Measurements from ENCODE around the gene TM4SF20.

Gene TM4SF20, protein sequence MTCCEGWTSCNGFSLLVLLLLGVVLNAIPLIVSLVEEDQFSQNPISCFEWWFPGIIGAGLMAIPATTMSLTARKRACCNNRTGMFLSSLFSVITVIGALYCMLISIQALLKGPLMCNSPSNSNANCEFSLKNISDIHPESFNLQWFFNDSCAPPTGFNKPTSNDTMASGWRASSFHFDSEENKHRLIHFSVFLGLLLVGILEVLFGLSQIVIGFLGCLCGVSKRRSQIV
- total RNA-seq: 0 reads per million in 2 donors

DNA sequence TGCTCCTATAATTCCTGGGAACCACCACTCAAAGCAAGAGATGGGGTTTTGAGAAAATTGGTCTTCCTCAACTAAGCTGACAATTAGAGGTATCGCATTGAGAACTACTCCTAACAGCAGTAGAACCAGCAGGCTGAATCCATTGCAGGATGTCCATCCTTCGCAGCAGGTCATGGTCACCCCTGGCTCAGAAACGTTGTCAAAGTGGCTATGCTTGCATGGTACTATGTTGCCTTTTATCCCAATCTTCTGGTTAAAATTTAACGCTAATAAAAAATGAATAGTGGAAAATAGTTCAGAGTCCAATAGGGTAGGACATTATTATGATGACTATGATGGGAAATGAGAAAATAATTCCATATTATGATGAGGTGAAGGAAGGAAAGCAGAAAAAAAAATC, at the start of gene TM4SF20:
TSS of gene TM4SF20 (minus strand) at position 212 of the 400 bp plus-strand sequence. CDS start at position 174, 38 bp downstream.
- no peak for DNase-seq

DNA sequence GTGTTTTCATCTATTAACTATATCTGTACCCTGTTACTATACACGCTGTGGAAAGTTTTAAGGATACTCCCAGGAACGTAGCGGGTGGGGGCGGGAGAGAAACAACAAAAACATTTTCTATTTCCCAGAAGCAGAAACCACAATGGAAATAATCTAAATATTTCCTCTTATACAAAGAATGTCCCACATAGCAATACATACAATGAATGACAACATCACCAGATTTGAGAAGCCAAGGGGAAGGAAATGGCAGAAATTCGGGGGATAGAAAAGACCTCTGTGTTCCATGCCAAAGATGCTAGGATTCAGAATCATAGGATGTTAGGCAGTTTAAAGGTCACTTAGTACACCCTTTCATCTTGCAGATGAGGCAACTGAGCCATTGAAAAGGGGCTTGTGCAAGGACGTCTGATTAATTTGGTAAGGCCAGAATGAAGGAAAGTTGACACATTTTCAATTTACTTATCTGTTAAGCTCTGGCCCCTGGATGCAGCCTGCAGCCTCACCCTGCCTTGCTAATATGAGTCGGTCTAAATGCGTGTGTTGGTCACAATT, 49.7 kb upstream of the TM4SF20 start:
- no peak for DNase-seq

DNA sequence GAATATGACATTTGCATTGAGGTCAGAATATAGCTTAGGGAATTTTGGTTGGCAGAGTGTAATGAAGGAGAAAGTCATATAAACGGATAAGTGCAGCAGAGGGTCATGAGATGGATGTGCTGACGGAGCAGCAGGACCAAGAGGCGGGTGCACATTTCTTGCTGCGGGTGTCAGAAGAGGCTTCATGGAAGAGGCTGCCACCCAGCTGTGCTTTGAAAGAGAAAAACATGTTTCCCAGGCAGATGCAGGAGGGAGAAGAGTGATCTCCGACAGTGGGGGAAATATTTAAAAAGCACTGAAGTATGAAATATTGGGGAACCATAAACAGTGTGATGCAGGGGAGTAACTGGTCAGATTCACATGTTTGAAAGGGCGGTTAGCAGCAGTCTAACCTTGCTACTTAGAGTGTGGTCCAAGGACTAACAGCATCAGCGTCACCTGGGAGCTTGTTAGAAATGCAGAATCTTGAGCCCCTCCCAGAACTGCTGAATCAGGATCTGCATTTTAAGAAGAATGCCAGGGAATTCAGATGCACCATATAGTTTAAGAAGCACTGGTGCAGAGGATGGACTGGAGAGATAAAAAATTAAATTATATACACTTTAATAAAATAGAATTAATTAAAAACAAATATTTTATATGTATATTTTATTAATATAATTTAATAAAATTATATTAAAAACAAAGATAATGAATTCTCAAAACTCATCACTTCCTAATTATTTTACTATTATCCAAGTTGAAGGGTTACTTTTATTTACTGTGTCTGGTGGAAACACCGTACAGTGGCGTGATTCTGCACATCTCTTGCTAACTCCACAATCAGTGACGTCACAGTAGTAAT, 44.8 kb upstream of the TM4SF20 start:
- no peak for DNase-seq

DNA sequence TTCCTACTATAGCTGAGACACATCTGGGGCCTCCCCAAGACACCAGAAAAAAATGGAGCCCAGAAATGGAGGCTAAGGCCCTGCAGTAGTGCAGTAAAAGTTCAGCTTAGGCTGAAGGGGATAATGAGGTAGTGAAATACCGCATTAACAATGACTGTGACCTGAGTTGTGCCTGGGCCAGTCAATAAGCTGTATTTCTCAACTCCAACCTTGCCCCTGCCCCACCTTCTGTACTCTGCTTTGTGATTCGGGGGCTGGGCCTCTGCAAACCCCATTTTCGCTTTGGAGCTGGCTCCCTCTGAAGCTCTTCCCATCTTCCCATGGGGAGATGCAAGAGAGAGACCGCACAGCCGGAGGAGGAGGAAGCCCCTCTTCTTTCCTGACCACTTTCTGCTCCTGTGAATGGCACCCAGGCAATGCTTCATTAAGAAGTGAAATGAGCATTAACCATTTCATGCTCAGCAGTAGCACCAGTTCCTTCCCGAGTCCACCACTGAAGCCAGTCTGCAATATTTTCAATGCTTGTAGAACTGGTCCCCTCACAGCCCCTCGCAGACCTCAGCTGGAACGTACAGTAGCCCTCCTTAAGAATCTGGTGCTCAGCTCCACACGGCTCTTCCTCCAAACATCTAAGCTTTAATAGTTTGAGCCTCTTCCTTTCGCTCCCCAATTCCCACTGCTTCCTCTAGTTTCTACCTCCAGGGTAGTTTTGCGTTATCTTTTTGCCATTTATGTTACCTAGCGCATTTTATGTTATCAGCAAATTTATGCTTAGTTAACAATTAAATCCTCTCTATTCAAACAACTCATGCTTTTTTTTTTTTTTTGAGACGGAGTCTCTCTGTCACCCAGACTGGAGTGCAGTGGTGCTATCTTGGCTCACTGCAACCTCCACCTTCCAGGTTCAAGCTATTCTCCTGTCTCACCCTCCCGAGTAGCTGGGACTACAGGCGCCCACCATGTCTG, 41.3 kb upstream of the TM4SF20 start:
- no peak for DNase-seq

DNA sequence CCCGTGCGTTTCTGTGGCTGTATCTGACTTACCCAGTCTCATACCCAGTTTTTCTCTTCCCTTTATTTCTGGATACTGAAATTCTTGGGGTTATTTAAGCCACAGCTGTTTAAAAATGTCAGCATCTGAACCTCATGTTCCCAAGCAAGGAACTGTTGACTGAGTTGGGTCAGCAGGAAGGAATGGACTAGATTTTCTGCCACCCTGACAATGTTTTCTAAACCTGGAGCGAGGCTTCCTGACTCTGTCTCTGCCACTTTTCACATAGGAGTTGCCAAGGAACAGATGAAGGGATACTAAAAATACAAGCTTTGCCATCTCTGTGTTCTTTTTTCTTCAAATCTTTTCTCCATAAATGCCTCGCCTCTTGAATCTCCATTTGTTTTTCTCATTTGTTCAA, 37.6 kb upstream of the TM4SF20 start:
- DNase-seq: no peak

DNA sequence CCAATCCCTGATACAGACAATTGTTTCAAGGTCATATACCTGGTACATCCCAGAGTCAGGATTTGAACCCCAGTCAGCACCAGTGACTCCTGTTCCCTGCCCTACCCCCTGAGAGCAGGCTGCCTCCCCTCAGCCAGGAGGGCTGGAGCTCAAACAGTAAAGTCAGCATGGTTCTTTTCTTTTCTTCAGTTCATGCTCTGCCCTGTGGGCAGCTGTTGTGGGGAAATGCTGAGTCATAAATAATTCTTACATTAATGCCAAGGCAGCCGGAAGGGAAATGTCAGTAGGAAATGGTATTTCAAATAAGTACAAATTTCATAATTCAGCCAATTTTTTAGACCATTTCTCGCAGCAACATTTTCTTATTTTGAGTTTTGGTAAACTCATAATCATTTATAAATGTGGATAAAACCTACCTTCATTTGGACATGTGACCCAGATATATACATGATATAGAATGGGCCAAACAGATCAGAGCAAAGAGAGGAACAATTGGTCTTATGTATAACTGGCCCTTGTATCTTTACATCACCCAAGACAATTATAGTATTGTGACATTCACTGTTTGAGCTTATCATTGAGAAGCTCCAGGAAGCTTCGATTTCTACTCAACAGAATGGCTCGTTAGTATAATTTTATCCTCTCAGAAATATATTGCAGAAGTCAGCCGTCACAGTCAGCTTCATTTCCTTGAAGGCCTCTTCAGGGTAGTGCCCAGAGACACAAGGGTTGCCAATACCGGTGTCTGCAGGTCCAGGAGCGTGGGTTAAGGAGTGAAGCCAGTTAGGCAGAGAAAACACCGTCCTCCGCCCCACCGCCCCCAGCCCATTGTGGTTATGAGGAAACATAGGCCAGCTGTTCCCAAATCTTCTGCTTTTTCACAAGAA, 36.7 kb upstream of the TM4SF20 start:
- no peak for DNase-seq

DNA sequence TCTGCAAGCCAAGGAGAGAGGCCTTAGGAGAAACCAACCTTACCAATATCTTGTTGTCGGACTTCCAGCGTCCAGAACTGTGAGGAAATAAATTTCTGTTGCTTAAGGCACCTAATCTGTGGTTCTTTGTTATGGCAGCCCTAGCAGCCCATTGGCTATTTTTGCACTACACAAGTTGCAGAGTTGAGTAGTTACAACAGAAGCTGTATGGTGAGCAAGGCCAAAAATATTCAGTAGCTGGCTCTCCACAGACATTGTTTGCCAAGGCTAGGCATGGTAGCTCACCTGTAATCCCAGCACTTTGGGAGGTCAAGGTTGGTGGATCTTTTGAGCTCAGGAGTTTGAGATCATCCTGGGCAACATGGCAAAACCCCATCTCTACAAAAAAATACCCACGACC, 35.7 kb upstream of the TM4SF20 start:
- DNase-seq: no peak

DNA sequence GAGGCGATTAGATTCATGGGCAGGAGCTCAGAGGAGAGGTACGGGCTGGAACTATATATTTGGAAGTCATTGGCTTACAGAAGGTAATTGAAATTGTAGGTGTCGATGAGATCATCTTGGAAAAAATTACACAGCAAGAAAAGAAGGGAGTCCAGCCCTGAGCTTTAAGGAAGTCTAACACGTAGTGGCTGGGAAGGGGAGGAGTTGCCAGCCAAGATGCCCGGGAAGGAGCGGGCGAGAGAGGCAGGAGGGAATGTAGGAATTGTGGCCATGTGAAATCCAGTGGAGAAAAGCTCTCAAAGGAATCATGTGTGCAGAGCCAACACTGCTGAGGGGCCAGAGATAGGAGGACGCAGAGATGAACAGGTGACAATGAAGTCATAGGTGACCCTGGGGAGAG, 34.3 kb upstream of the TM4SF20 start:
- DNase-seq: no peak

DNA sequence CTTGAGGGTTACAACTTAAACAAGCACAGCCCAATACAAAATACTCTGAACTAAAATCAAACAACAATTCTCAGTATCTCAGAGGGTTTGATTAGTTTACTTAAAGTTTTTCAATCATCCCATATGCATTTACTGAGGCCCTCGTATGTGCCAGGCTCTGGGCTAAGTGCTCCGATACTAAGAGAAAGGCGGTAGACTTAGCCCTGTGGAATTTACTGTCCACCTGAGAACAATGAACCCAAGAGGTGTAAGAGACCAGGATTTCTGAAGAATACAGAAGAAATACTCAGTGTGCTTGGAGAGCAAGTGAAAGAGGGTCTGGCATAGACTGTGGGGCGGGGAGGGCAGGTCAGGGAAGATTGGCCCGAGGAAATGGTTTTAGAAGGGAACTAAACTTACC, 33.8 kb upstream of the TM4SF20 start:
- DNase-seq: no peak

DNA sequence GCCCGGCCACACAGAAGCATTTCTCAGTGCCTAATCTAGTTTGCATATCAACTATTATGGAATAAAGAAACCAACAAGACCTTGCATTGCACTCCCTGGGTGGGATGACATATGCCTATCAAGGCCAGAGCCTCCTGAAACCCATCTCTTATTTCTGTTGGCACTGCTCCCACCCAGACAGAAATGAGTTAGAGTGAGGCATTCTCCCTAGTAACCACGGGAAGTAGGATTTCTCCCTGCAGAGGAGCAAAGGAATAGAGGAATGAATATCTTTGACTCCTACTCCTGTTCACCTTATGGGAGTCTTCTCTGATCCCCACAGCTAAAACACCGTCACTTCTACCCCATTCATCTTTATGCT, 32.9 kb upstream of the TM4SF20 start:
- DNase-seq: no peak

DNA sequence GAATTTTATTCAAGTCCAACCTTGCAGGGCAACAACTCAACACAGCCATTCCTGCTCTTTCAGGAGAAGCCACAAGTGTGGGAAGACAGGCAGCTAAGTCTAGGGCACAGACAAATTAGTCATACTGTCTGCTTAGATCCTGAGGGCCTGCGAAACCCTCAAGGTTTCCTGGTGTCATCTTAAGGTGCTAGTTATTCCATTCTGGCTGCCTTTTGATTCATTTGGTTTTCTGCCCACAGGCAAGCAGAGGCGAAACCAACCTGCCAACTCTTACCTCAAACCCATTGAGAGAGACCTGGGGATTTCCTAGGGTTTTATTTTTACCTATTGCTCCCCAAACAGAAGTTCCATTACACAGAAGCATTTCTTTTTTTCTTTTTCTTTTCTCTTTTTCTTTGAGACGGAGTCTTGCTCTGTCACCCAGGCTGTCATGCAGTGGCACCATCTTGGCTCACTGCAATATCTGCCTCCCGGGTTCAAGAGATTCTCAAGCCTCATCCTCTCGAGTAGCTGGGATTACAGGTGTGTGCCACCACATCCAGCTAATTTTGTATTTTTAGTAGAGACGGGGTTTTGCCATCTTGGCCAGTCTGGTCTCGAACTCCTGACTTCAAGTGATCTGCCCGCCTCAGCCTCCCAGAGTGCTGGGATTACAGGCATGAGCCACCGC, 32.3 kb upstream of the TM4SF20 start:
- DNase-seq: no peak

DNA sequence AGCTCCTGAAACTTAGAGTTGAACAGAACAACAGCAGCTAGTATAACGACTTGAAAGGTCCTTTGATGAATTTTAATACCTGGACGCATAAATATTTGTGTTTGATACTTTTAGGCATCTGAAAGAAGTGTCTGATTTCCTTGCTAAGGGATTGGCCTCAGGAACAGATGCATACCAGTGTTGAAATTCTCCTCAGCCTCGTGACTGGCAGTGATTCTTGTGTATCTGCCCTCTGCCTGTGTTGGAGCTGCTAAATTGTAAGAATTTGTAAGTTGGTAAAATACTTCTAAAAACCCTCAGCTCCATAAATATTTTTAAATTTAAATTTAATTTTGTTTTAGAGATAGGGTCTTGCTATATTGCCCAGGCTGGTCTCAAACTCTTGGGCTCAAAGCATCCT, 31.1 kb upstream of the TM4SF20 start:
- DNase-seq: no peak

DNA sequence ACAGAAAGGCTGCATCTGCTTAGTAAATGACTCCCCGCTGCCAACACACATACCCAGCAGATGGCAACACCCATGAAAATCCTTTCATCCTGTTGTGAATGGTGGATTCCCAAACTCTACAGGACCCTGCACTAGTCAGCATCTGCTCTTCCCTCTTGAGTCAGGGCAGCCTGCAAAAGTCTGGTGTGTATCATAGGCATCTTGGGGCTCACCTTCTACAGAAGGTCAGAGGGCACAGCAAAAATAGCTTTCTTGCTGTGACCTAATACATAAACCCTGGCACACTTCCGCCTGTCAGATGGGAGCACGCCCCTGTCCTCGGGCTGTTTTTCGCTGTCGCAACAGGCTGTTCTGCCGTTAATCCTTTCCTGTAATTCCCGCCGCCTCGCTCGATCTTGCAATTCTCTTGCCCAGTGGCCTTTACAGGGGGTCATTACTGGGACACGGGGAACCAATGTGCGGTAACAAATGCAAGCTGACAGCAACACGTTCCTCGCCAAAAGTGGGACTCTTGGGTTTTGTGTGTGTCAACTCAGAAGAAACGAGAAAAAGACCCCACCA, 28.6 kb upstream of the TM4SF20 start:
- DNase-seq: no peak

DNA sequence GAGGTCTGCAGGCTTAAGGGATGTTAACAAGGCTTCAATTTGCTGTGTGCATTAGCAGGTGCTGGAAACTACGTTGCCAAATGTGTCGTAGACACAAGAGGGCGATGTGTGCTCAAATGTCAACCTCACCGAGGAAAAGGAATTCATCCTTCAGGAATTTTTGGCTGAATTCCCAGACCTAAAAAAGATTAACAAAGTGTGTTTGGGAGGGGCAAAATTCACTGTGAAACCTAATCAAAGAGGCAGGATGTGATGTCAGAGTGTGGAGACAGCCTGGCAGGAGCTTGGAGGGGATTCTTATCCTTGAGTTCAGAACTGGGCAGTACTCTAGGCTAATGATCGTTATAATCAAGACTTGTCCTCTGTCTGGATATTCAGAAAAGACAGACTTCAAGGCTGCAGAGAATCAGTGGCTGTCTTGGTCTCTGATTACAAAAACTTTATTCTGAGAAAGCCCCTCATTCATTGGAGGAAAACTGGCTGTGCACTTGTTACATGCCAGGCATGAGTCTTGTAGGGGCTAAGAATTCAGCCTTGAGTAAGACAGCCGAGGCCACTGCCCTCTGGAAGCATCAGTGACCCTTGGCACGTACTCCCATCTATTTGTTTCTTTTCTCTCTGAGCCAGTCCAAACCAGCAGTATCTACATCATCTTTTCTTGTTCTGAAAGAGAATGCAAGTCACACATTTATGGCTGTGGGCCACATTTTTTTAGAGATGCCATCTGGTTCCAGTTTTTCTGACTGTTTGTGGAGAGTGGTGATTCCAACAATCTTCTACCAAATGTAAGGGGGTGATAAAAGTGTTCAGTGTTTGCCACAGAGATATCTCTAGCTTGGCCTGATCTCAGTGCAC, 27.3 kb upstream of the TM4SF20 start:
- DNase-seq: no peak

DNA sequence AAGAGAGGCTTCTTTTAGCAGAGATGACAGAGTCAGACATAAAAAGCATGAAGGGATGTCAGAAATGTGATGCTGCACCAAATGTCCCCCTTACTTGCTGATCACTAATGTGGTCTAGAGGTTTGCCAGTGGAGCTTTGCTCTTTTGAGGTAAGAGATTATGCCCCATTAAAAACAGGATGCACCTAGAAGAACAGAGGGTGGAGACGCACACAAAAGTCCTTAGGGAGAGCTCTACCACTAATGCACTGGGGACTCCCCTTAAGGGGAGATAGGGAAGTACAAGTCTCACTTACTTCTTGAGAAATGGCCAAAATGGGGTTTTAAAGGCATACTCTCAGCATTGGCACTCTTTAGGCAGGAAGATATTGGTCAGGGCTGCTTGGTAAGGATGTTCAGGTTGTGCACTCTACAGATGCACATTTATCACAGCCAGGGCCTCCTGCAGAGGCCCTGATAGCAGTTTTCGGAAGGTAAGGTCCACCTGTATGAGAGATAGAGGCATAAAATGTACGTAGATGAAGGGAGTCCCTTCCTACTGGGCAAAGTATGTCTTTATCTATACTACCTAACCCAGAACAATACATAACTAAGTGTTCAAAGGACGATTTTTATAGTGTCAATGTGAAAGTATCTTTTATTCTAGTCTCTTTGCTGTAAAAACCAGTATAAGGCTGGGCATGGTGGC, 25.6 kb upstream of the TM4SF20 start:
- no peak for DNase-seq

DNA sequence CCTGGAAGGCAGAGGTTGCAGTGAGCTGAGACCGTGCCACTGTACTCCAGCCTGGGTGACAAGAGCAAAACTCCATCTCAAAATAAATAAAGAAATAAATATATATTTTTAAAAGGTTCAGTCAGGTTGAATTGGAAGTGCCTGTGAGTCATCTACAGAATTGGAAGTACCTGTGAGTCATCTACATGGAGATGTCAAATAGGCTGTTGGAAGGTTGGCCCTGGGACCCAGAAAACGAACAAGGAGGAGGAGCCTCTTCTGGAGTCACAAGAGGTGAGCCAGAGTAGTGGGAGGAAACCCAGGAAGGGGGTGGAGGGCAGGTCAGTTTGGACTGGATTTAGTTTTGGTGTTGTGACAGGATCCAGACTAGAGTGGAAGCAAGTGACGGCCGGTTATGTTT, 23.9 kb upstream of the TM4SF20 start:
- no peak for DNase-seq

DNA sequence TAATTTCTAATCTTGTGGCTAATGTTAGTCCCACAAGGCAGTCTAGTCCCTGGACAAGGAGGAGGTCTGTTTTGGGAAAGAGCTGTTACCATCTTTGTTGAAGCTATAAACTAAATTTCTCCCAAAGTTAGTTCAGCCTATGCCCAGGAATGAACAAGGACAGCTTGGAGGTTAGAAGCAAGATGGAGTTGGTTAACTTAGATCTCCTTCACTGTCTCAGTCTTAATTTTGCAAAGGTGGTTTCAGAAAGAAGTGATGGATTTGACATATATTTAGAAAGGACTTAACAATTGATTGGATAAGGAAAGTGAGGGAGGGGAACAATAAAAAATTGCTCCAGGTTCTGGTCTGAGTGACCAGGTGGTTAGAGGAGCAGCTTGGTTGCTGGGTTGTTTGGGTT, 23.2 kb upstream of the TM4SF20 start:
- DNase-seq: no peak

DNA sequence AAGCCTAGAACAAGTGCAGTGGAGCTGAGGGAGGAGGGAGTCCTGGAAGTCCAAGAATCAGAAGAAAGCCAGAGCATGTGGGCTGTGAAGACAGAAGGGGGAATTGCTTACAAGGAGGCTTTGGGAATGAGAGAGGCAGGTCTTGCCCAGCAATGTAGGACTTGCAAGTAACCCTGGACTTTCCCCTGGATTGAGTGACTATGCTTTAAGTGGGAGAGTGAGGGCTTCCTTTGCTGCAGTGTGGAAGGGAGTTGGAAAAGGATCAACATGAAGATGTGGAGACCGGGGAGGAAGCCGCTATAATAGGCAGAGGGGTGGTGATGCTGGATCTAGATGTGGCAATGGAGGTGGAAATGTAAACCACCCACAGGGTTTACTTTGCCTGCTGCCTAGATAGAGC, 22.4 kb upstream of the TM4SF20 start:
- DNase-seq: no peak
